ENCODE measurements around the gene SSU72.
"Not testable (repeated sequence)": the region's sequence is repeated elsewhere in the genome, so short reads cannot be mapped to it uniquely, and the experiment has no call there.

Gene SSU72

GRCh38 chr1:1558591-1558990, 16.1 kb downstream of the SSU72 start:
- no peak for DNase-seq (ENCODE audit: low spot score)

DNA sequence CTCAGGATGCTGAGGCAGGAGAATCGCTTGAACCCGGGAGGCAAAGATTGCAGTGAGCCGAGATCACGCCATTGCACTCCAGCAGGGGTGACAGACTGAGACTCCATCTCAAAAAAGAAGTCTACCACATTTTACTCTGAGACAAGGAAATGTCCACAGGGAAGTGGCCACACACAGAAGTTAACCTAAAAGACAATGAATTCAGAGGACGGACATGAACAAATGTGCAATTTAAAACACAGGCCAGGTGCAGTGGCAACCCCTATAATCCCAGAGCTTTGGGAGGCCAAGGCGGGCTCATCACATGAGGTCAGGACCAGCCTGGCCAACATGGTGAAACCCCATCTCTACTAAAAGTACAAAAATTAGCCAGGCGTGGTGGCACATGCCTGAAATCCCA, 17.0 kb downstream of the SSU72 start:
- DNase-seq (ENCODE audit: low spot score): not testable (repeated sequence)

DNA sequence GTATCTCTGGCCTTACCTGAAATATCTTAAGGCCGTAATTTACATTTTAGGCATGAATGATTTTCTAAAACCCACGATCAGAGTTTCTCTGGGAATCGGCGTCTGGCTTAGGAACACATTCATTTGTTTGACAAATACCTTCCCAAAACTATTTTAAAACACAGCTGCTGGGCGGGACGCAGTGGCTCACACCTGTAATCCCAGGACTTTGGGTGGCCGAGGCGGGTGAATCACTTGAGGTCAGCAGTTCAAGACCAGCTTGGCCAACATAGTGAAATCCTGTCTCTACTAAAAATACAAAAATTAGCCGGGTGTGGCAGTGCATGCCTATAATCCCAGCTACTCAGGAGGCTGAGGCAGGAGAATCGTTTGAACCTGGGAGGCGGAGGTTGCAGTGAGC, 17.7 kb downstream of the SSU72 start:
- not testable (repeated sequence) for DNase-seq (ENCODE audit: low spot score)

GRCh38 chr1:1556505-1556904, 18.2 kb downstream of the SSU72 start:
- DNase-seq (ENCODE audit: low spot score): no peak

GRCh38 chr1:1554926-1555915, 19.4 kb downstream of the SSU72 start:
- DNase-seq (ENCODE audit: low spot score): no peak

DNA sequence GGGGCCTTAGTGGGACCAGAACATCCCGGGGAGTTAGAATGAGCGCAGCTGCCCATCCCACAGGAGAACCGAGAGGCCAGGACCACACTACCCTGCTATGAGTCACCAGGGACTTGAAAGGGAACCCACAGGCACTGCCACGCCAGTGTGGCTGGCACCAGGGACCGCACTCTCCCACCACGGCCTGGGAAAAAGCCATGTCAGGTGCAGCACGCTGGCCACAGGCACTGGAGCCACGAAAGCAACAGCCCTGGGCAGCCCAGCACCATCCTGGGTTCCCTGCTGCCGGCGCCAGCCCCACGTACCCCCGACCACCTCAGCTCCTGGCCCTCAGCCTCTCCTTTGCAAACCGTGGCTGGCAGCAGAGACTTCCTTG, 20.1 kb downstream of the SSU72 start:
- no peak for DNase-seq (ENCODE audit: low spot score)

DNA sequence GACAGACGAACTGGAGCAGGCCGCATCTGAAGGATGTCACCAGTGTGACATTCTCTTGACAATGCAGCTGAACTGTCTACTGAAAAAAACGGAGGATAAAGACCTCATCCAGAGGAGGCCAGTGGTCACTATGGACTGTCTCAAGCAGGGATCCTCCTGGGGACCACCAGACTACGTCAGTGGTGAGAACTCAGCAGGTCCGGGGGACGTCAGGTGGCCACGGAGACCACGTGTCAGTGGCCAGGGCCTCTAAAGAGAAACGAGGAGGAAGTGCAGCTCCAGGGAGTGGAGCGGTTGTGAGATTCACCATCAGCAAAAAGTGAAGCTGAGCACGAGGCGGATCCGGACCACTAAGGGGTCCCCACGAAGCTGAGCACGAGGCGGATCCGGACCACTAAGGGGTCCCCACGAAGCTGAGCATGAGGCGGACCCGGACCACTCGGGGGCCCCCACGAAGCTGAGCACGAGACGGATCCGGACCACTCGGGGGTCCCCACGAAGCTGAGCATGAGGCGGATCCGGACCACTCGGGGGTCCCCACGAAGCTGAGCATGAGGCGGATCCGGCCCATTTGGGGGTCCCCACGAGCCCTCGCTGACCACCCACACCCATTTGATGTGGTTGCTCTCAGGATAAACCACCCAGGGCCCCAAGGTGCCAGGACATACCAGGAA, 20.7 kb downstream of the SSU72 start:
- DNase-seq (ENCODE audit: low spot score): no peak

GRCh38 chr1:1552263-1552639, 22.4 kb downstream of the SSU72 start:
- no peak for DNase-seq (ENCODE audit: low spot score)

DNA sequence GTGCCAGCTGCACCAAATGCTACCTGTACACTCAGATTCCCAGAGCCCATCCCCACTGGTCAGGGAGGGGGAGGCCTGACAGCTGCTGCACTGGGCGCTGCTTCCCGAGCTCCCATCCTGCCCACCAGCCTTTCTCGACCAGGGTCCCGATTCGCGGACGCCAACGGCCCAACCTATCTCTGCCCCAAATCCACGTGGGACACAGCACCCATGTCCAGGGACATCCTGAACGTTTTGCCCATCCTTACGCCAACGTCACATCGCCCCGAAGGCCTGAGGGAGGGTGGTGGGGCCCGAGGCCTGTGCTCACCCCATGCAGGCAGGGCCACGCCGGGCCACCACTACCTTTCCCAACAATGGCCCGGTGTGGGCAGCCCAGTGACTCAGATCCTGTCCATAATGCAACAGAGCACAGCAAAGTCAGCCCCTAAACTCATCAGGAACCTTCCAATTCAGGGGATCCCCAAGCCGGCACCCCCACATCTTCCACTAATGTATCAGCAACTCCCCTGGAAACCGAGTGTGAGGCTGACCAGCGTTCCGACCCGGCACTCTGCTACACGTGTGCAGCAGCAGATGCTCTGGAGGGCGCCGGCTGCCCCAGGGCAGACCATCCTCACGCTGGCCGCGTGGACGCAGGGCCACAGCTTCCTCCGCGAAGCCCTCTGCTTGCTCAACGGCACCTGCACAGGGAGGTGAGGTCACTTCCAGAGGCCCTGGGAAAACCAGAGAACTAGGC, 23.0 kb downstream of the SSU72 start:
- DNase-seq (ENCODE audit: low spot score): no peak

DNA sequence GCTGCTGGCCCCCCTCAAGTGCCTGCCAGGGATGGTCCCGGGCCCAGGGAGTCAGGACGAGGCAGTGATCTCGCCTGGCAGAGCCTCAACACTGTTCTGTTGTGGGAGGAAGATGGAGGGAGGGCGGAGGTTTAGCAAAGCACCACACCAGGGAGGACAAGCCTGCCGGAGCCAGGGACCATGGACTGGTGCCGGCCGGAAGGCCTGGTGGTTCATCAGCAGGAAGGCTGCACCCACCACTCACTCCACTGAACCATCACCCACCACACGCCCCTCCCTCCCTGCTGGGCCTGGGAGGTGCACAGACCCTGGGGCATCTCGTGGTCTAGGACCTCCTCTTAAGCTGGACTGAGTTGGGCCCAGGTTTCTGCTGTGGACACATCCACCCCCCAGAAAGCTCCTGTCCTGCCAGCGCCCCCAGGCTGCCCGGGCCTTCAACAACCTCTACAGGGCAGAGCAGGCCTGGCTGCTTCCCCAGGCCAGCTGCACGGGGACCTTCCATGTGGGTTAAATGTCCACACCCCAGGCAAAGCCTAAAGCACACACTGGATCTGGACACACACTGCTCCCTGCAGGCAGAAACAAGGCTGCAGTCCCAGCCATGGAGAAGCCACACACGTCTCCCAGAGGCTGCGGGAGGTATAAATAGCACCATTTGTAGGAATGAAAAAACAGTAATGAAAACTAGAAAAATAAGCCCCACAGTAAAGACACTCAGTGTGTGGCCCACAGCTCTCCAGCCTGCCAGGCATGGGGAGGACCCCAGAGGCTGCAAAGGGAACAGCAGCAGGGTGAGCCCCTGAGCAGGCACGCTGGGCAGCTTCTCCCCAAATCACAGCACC, 23.9 kb downstream of the SSU72 start:
- no peak for DNase-seq (ENCODE audit: low spot score)

- DNase-seq (ENCODE audit: low spot score): no peak
These were observed 24.6 kb downstream of the SSU72 start for GRCh38 chr1:1550087-1550486.

DNA sequence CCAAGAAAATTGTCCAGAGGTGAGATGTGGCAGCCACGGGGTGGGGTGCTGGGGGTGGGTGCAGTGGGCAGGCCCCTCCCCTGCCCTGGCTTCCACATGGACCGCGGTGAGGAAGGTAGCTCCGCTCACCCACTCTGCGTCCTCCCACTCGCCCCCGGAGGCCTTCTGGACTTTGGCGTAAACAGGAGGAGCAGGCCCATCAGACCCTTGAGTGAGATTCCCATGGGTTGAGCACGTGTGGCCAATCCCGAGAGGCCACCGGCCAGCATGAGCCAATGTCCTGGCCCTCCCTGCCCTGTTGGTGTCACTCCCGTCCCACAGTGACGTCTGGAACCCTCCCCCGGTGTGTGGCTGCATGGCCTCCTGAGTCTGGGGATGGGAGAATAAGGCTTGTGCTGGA, 26.1 kb downstream of the SSU72 start:
- DNase-seq (ENCODE audit: low spot score): no peak

GRCh38 chr1:1547476-1547875, 27.2 kb downstream of the SSU72 start:
- DNase-seq (ENCODE audit: low spot score): no peak

GRCh38 chr1:1547011-1547410, 27.7 kb downstream of the SSU72 start:
- no peak for DNase-seq (ENCODE audit: low spot score)

GRCh38 chr1:1545946-1546737, 28.5 kb downstream of the SSU72 start:
- no peak for DNase-seq (ENCODE audit: low spot score)

DNA sequence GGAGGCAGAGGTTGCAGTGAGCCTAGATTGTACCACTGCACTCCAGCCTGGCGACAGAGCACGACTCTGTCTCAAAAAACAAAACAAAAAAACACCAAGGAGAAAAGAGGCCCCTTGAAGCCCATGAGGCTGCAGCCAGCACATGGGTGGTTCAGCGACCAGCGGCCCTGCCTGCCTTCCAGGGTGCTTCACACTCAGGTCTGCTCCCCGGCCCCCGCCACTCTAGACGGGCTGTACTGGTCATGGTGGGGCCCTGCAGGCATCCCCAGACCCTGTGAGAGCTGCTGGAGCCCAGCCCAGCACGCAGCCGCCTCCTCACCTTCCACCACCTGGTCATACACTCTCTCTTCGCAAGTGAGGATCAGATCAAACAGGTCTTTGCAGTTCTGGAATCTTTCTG, 30.1 kb downstream of the SSU72 start:
- DNase-seq (ENCODE audit: low spot score): no peak

DNA sequence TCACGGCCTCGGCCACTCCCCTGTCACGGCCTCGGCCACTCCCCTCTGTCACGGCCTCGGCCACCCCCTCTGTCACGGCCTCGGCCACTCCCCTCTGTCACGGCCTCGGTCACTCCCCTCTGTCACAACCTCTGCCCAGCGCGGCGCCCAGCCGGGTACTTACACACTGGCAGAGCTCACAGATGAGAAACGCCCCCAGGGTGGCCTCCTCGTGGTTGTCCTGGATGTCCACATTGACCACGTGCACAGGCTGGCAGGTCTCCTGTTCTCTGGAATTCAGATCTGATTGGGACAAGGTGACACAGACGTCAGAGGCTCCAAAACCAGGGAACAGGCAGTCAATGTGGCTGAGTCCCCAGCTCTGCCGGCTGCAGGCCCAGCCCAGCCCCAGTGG, 31.0 kb downstream of the SSU72 start:
- DNase-seq (ENCODE audit: low spot score): no peak

- DNase-seq (ENCODE audit: low spot score): no peak
These were observed 31.6 kb downstream of the SSU72 start for GRCh38 chr1:1542766-1543705.

GRCh38 chr1:1541956-1542765, 32.5 kb downstream of the SSU72 start:
- DNase-seq (ENCODE audit: low spot score): no peak

Measured in COLO829 (cell line).